AG09309 (cell line): ENCODE results near the gene BCAT1.
A peak's percentile ranks its signal among the peaks of the same experiment; 100 is the strongest.
"Not testable (repeated sequence)": the region's sequence is repeated elsewhere in the genome, so short reads cannot be mapped to it uniquely, and the experiment has no call there.

ENCODE experiments used
- DNase-seq: peaks from one replicate; pipeline ENCODE4 v3.0.0-alpha.2; 2010; ENCODE audit warnings: low read depth
- H3K4me3 ChIP-seq: 2 replicates; pipeline ENCODE4 v1.5.1; 2011; ENCODE audit warnings: mild to moderate bottlenecking, low read depth, low read length, moderate library complexity; ENCODE audit not compliant: control insufficient read depth
- TF ChIP-seq, protein P1 (sequence below): IDR thresholded peaks from 2 replicates; pipeline ENCODE4 v1.5.1; 2011; ENCODE audit warnings: mild to moderate bottlenecking, low read depth, low read length, inconsistent platforms; ENCODE audit not compliant: insufficient read depth, control insufficient read depth; ENCODE audit errors: missing control alignments

The BCAT1 gene

DNA sequence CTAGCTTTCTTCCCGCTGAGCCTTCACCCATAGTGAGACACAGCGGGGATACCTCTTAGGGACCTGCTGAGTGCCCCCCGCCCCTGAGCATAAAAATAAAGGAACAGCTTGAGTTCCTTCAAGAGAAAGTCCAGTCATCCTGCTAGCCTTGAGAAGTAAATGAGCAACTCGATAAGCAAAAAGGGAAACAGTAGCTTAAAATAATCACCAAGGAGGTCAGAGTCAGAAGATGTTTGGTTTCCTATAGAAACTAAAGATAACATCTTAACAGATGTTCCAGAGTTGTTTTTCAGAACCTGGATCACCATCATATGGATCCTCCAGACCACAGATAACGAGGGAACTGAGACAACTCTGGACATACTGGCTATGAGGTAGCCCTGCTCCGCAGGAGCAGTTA is 94.0 kb downstream of the BCAT1 start:
- DNase-seq: no peak
- H3K4me3 ChIP-seq: no peak overlapping the region
- TF ChIP-seq, protein P1, sequence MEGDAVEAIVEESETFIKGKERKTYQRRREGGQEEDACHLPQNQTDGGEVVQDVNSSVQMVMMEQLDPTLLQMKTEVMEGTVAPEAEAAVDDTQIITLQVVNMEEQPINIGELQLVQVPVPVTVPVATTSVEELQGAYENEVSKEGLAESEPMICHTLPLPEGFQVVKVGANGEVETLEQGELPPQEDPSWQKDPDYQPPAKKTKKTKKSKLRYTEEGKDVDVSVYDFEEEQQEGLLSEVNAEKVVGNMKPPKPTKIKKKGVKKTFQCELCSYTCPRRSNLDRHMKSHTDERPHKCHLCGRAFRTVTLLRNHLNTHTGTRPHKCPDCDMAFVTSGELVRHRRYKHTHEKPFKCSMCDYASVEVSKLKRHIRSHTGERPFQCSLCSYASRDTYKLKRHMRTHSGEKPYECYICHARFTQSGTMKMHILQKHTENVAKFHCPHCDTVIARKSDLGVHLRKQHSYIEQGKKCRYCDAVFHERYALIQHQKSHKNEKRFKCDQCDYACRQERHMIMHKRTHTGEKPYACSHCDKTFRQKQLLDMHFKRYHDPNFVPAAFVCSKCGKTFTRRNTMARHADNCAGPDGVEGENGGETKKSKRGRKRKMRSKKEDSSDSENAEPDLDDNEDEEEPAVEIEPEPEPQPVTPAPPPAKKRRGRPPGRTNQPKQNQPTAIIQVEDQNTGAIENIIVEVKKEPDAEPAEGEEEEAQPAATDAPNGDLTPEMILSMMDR: no peak

DNA sequence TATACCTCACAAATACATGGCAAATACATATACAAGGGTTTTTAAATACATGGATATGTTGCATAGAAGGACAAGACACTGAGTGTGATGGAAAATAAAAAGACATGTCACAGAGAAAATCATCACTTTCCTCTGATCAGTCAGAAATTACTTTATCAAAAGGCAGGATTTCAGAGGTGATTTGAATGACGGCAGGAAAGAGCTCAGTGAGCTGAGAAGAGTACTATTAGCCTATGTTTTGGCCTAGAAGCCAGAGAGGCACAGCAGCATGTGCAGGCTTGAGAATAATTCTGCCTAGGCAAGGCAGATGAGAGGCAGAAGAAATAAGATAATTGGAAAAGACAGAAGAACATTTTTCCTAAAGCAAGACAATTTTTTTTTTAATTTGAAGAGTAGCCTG is 94.9 kb downstream of the BCAT1 start:
- no peak for DNase-seq
- no peak overlapping the region for H3K4me3 ChIP-seq
- TF ChIP-seq, protein P1: no peak

DNA sequence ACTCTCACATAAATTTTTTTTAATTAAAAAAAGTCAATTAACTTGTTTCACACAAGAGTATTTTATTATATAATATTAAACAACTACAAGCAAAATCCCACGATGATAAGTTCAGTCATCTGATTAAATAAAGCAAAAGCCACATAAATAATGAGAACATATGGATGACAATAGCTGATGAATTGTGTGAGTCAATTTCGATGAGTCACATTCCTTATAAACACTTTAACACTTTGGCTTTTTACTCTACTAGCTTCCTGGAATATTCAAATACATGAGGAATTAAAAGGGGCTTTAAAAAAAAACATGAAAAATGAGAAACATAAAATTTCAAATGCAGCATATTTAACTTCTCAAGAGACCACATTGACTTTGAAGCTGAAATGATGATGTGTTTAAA is 95.3 kb downstream of the BCAT1 start:
- TF ChIP-seq, protein P1: no peak
- DNase-seq: no peak
- H3K4me3 ChIP-seq: no peak overlapping the region

DNA sequence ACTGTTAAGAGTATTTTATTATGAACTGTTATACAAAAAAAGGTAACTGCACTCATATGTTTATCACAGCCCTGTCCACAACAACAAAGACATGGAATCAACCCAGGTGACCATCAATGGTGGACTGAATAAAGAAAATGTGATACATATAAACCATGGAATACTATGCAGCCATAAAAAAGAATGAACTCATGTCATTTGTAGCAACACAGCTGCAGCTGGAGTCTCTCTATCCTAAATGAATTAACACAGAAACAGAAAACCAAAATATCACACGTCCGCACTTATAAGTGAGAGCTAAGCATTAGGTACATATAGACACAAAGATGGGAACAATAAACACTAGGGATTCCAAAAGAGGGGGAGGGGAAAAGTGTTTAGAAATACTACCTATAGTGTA is 95.8 kb downstream of the BCAT1 start:
- DNase-seq: no peak
- no peak overlapping the region for H3K4me3 ChIP-seq
- TF ChIP-seq, protein P1: no peak

DNA sequence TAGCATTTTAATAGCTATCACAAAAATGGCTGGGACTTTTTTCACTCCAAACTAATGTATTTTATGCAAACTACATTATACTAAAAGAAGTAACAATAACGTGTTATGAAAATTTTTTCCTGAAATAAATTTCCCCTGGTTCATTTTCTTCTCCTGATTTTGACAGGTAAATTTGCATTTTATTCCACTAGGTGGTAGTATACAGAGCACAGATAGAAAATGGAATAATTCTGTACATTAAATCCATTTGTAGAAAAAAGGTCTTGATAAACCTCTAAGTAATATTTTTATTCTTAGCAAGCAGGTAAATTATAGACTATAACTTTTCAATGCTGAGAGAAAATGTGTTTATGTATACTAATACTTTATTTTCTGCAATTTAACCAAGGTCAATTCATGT is 96.5 kb downstream of the BCAT1 start:
- DNase-seq: no peak
- no peak overlapping the region for H3K4me3 ChIP-seq
- TF ChIP-seq, protein P1: peak; percentile 14

DNA sequence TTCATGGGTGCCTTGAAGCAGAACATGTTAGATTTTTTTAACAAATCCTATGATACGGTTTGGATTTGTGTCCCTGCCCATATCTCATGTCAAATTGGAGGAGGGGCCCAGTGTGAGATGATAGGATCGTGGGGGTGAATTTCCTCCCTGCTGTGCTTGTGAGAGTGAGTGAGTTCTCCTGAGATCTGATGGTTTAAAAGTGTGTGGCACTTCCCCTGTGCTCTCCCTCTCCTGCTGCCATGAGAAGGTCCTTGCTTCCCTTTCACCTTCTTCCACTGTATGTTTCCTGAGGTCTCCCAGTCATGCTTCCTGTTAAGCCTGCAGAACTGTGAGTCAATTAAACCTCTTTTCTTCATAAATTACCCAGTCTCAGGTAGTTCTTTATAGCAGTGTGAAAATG is 97.0 kb downstream of the BCAT1 start:
- DNase-seq, H3K4me3 ChIP-seq: not testable (repeated sequence)

DNA sequence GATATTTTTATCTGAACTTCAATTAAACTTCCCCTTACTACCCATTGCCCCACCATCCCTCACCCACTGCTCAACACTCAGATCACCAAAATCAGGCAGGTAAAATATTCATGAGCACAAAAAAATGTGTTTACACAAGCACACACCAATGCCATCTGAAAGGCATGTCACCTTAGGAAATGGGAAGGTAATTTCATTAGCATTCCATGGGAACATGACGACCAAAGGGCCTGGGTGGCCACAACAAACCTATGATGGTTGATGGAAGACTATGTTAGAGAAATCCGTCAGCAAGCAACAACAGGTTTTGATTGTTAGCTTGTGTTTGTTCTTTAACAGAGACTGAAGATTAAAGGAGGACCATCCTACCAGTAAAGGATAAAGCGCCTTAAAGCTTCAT is 97.6 kb downstream of the BCAT1 start:
- no peak overlapping the region for H3K4me3 ChIP-seq
- DNase-seq: no peak
- TF ChIP-seq, protein P1: no peak
